GM18861 (cell line): ENCODE measurements around the gene NFYC.

Experiments
- ATAC-seq: cut with Tn5 transposase; IDR thresholded peaks from one replicate; pipeline ENCODE4 v1.9.1; 2021; ENCODE audit not compliant: unreplicated experiment

NFYC gene

DNA sequence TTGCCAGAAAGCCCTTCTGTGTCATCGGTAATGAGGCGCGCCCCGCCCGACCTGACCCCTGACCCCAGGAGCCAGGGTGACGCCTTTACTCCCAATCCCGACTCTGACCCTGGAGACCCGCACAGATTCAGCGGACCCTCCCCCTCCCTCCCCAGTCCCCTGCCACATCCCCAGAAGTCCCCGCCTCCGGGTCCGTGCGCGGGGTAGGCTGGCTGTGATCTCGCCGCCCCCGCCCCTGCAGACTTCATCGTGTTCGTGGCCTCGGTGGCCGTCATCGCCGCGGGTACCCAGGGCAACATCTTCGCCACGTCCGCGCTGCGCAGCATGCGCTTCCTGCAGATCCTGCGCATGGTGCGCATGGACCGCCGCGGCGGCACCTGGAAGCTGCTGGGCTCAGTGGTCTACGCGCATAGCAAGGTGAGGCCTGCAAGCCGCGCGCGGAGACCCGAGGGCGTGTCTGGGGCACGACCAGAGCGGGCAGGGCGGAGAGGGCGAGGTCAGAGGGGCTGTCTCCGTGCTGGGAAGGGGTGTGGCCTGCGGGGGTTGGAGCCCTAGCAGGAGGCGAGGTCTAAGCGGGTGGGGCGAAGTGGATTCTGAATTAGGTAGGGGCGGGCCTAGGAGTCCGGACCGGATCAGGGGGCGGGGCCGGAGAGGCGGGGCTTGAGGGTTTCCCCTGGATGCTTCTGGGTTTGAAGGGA is 126.9 kb downstream of the NFYC start:
- ATAC-seq, result no peak

DNA sequence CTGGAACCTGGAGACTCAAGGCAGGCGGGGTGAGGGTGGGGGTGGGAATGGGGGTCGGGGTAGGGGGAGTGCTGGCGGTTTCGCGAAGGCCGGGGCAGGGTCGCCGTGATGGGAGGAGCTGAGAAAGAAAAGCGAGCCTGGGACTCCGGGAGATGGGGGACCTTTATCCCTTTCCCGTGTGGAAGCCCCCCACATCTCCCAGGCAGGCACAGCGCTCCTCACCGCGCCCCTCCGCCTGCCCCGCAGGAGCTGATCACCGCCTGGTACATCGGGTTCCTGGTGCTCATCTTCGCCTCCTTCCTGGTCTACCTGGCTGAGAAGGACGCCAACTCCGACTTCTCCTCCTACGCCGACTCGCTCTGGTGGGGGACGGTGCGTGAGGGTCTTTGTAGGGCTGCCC is 127.6 kb downstream of the NFYC start:
- ATAC-seq, result no peak

DNA sequence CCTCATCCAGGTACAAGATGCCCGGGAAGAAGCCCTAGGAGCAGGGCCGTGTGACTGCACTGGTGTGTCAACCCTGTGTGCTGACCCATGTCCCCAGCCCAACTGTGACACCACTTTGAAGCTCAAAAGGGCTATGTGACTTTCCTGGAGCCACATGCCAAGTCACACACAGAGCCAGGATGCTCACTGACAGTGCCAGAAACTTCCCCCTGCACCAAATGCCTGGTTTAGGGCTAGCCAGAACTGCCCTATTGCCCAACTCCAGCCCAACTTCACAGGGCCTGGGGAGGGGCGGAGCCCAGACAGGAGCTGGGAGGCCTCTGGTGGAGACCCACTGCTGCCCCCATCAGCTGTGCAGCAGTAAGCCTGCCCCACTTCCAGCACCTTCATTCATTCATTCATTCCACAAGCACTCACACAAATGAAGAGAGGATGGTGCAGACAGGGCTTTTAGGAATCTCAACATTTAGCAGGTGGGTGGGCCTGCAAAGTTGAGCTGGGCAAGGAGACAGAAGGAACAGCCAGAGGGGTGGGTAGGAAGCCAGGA is 128.8 kb downstream of the NFYC start:
- ATAC-seq, result no peak
